CD4-positive, alpha-beta T cell treated with Interferon gamma for 1 hour (primary cell): ENCODE results near the gene MBNL1.
"Not testable (repeated sequence)": the region's sequence is repeated elsewhere in the genome, so short reads cannot be mapped to it uniquely, and the experiment has no call there.

Source experiments
- DNase-seq: peaks from one replicate; pipeline ENCODE4 v3.0.0-alpha.2; 2020

MBNL1 gene

DNA sequence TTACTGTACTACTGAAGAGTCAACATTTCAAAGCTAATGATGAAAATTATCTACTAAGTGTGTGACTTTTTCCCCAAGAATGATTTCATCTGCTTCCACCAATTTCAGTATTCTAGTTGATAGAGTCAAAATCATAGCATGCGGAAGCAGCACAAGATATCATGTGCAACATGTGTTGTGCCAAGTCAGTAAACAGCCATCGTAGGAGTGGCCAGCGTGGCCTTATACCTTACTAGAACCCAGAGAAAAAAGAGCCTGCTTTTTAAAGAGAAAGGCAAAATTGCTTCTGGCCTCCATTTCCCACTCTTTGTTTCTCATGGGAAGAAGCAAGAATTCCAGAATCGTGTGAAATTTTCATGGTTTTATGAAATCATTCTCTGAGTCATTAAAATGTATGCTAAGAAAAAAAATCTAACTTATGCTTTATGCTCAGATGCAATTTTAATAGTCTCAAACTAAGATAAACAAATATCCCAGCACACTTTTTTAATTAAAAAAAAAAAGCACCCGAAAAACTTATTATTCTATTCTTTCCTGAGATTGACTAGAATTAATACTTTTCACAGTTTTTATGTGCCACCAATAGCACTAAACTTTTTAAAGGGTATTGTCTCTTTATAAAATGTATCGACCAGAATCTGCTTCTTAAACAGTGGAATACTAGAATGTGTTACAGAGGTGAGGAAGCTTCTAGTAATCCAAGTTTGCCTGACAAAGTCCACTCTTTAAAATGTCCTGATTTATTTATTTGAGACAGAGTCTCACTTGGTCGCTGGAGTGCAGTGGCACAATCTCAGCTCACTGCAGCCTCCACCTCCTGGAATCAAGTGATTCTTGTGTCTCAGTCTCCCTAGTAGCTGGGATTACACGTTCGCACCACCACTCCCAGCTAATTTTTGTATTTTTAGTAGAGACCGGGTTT is 87.3 kb downstream of the MBNL1 start:
- no peak for DNase-seq

DNA sequence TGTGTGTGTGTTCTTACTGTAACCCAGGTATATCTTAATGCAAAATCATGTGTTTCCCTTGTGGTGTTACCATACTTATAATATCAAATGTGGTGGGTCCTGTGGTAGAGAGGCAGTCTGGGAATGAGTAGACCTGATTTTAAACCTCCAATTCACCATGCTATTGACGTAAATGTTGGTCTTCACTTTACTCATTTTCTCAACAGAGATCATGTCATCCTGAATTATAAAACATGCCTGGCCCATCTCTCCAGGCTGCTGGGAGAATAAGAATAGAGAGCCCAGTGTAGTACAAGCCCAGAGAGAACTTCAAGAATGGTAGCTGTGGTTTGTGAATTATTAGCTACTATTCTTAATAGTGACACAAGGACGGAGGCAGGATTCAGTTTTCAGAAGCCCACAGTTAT is 88.1 kb downstream of the MBNL1 start:
- DNase-seq, result no peak

DNA sequence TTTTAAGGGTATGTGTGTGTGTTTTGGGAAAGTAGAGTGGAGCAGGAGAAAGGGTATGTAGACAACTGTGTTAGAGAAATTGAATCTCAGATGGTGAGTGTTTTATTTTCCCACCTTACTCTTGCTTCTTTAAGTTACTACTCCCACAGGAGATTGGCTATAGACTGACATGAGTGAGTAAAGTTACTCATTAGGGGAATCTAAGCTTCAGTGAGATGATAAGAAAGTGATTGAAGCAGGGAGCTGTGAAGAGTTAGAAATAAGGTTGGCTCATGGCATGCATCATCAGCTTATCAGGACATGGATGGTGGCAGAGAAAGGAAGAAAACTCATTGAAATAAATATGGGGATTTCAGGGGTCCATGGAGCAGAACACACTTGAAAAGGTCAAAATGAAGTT is 88.9 kb downstream of the MBNL1 start:
- no peak for DNase-seq

DNA sequence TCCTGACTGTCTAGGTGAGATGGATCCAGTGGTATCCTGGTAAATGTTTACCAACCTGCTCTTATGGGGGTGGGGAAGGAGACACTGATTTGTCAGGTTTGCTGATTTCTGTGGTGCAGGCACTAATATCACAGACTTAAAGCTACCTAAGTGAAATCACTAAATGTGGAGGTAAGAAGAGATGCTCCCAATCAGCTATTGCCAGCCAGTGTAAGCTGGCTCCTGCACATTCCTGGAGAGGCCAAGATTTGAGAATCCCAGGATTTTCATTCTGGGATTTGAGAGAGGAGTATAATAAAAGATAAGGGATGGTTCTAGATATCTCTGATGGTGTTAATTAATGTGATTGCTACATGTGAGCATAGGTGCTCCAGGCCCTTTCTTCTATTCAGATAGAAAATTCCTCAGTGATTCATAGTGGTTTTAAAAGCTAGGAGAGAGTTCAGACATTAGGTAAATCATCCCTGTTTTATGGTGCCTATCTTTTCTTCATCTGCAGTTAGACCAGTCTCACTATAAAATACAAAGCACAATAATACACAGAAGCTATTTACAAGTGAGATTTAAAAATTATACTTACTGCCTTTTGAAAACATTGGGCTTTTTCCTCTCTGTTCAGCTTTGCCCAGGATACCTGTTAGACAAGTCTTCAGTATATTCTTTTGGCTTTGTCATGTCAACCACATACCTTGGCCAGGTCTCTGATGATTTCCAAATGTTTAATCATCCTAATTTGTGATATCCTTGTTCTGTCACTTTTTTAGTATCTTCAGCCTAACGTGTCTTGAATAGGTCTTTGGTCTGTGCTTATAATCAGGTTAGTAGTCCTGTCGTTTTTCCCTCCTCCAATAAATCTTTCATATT is 90.9 kb downstream of the MBNL1 start:
- no peak for DNase-seq

GRCh38 chr3:152360302-152360701 is 91.6 kb downstream of the MBNL1 start:
- DNase-seq, result no peak

DNA sequence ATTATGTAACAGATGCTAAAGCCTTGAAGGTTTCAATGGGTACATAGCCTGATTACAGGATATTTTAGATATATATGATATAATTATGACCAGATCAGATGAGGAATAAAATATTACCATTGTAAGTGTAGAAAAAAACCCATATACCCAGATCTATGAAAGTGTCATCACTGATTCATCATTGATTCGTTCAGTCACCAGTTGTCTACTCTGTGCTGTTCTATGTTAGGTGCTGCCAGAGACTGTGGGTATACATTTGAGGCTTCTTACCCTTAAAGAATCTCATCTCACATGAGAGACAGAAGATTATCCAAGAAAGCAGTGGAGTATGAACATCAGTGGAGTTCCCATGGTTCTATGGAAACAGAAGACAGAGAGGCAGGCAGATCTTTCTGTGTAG is 92.2 kb downstream of the MBNL1 start:
- DNase-seq, result no peak

- no peak for DNase-seq
Observed at GRCh38 chr3:152362086-152362485, 93.4 kb downstream of the MBNL1 start.

- DNase-seq, result no peak
Observed at GRCh38 chr3:152364237-152364636, 95.5 kb downstream of the MBNL1 start.

GRCh38 chr3:152365126-152365525 is 96.4 kb downstream of the MBNL1 start:
- DNase-seq, result no peak

DNA sequence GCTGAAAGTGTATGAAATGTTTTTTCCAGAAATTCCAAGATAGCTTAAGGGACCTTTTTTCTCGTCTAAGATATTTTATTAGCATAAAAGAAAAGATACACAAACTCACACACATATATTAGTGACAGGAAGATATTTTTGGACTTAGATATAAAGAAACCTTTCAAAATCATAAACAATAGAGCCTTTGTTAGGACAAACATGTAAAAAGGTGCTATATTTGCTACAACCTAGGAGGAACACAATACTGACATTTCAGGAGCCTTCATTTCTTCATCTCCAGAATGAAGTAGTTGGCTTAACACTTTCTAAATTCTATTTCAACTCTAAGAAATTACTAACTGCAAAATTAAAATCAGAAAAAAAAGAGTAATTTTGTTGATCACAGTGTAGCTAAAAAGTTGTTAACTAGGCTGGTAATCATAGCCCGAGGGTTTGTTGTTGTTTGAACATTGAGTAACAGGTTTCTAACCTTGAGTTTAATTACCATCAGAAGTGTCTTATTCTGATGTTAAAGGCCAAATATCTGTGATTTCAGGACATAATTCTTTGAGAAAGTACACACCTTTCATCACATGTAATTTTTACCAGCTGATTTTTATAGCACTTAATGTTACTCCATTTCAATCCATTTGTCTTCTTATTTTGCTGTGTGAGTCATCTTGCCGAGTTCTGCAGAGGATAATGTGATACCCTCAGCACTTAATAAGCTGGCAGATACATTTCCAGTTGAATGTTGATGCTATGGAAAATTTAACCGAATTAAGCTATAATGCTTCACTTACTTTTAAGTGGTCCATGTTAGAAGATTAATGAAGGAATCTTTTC is 97.3 kb downstream of the MBNL1 start:
- DNase-seq, result no peak

- not testable (repeated sequence) for DNase-seq
Observed at GRCh38 chr3:152367192-152367591, 98.5 kb downstream of the MBNL1 start.

- not testable (repeated sequence) for DNase-seq
Observed at GRCh38 chr3:152372633-152373032, 103.9 kb downstream of the MBNL1 start.

DNA sequence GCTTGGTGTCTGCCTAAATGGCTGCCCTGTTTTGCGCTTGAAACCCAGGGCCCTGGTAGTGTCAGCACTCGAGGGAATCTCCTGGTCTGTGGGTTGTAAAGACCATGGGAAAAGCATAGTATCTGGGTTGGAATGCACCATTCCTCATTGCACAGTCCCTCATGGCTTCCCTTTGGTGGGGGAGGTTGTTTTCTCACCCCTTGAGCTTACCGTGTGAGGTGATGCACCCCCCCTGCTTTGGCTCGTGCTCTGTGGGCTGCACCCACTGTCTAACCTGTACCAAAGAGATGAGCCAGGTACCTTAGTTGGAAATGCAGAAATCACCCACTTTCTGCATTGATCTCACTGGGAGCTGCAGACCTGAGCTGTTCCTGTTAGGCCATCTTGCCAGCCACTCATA is 104.7 kb downstream of the MBNL1 start:
- no peak for DNase-seq

DNA sequence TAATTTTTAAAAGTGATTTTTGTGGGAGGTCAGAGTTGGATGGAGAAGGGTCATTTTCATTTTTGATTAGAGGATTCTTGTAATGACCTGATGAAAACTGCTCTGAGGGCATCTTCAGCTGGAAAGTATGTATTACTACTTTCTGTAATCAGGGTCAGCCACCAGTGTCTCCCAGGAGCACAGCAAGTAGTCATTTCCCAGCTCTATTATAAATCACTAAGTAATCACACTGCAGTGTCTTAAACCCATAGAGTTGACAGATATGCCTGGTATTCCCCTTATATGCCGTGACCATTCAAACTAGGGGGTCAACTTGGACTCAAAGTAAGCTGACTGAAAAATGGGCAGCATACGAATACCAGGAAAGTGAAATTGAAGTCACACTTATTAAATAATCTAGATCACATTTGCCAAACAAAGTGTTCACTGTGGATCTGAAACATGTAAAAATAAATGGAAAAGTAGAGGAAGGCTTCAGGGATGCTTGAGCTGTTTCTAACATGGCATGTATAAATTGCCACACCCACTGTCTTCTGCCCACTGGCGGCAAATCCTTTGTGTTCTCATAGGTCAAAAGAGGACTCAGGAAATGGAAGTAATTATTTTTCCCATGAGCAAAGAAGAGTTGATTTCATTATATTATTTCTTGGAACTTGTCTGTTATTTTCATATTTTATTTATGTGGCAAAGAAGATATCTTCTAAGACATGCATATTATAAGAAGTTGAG is 105.7 kb downstream of the MBNL1 start:
- no peak for DNase-seq

GRCh38 chr3:152375546-152375945 is 106.8 kb downstream of the MBNL1 start:
- no peak for DNase-seq

- peak; percentile 63 for DNase-seq
Observed at GRCh38 chr3:152376351-152377183, 107.8 kb downstream of the MBNL1 start.

GRCh38 chr3:152377184-152377570 is 108.4 kb downstream of the MBNL1 start:
- no peak for DNase-seq

DNA sequence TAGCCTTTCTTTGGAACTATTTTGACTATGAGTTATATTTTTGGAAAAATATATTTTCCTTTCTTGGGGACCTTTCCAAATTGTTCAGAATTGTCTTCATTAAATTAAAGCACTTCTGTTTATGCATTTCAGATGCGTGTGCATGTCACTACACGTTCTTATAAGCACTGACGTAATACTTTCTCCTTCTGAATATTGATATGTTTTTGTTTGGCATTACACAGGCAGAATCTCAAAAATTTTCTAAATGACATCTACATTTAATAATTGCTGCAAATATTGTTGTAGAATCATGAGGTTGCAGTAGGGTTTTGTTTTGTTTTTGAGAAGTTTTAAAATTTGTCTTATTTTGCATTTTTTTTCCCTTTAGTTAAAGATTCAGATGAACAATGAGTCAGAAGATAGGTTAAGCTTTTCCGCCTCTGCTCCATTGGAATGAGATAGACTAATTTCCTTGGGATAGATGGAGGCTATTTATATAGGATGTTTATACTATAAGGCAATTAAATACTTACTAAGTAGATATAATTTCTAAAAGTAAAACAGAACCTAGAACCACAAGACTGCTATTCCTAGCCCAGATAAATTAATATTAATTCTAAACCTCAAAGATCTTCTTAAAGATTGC is 110.8 kb downstream of the MBNL1 start:
- no peak for DNase-seq

DNA sequence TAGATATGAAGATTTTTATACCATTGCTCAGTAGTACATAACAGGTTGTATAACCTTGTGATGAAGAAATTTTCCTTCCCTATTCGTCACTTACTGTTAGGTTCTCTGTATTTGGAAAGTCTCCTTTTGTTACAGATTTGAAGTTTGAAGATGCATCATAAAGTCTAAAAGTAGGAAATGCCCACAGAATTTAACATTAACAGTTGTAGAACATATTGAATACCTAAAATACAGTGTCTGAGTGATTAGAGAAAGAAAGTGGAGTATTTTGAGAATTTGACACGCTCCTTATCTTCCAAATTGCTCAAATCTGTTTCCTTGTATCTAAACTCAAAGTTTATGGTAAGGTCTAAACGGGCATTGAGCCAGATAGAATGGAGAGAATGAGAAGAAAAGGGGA is 111.3 kb downstream of the MBNL1 start:
- DNase-seq, result no peak

DNA sequence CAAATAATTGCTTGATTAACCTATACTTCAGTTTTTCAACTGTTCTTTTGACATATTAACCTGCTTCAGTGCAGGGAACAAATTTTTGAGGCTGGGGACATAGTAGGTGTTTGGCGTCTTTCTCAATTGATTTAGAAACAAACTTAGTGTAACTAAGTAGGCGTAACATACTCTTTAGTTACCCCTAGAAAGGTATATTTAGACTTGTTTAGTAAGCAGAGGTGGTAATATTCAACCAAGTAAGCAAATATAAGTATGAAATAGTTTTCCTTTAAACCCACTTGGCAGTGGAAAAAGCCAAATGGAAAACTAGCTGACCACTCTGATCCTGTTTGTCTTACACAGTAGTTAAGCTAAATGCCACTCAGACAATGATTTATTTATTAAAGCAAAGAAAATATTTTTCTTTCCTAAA is 113.2 kb downstream of the MBNL1 start:
- no peak for DNase-seq
